Coronary artery (tissue), 2 donors: ENCODE measurements around the gene LRRC4C.
"Not testable (repeated sequence)": the region's sequence is repeated elsewhere in the genome, so short reads cannot be mapped to it uniquely, and the experiment has no call there.

Experiments
- DNase-seq: peaks from one replicate; pipeline ENCODE4 v3.0.0-alpha.2; 2017; ENCODE audit warnings: low spot score
- H3K27ac ChIP-seq, 2 donors: fragments of 200-600 bp; sonication (generic); one replicate each; pipeline ENCODE4 v1.5.1; 2016 to 2019
- H3K4me3 ChIP-seq: fragments of 200-600 bp; sonication (generic); 2 replicates; pipeline ENCODE4 v1.5.1; 2016; ENCODE audit warnings: mild to moderate bottlenecking, moderate library complexity
- CTCF ChIP-seq: fragments of 200-600 bp; sonication (generic); IDR thresholded peaks from one replicate; pipeline ENCODE4 v1.5.1; 2019; ENCODE audit warnings: antibody characterized with exemption

The LRRC4C gene

DNA sequence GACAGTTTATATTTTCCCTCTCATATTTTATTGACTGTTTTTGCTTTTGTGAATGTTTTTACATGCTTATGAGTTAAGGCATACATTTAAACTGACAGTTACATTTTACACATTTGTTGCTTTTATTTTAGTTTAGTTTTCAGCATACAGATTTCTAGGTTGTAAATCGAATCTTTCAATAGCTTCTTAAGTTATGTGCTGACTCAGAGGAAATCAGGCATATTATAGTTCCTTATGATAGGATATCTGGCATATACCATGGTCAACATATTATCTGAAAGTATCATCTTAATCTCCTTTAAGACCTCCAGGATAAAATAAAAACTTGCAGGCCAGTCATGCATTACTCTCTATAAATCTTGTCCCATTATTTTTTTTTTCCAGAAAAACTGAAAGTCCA is 916.6 kb downstream of the LRRC4C start:
- Histone ChIP-seq H3K4me3 (no peak overlapping the region), H3K27ac (no peak overlapping the region)
- DNase-seq = no peak
- no peak for TF ChIP-seq CTCF

- H3K27ac ChIP-seq = no peak overlapping the region
- no peak for DNase-seq
- no peak overlapping the region for H3K4me3 ChIP-seq
- TF ChIP-seq CTCF = no peak
Measured at GRCh38 chr11:40537734-40538133, 921.7 kb downstream of the LRRC4C start.

DNA sequence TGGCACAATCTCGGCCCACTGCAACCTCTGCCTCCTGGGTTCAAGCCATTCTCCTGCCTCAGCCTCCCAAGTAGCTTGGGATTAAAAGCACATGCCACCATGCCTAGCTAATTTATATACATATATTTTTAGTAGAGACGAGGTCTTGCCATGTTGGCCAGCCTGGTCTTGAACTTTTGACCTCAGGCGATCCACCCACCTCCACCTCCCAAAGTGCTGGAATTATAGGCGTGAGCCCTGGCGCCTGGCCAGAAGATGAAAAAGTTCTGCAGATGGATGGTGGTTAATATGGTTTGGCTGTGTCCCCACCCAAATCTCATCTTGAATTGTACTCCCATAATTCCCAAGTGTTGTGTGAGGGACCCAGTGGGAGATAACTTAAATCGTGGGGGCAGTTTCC is 937.4 kb downstream of the LRRC4C start:
- not testable (repeated sequence) for DNase-seq, H3K27ac ChIP-seq, H3K4me3 ChIP-seq

DNA sequence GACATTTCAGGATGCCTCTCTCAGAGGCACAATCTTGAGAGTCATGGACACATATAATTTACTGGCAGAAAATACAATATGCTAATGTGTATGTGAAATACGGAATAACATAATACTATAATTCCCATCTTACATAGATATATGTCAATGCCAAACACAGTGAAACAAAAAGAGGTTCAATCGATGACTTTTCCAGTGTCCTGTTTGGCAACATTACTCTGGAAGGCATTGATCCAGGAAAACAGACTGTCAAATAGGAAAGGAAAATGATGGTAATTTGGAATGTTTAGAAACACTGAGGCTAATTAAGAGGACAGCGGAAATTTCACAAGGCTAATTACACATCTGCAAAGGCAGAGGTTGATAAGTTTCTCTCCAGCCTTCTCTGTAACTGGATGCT is 942.3 kb downstream of the LRRC4C start:
- no peak overlapping the region for H3K4me3 ChIP-seq
- no peak for DNase-seq
- H3K27ac ChIP-seq = no peak overlapping the region
- no peak for TF ChIP-seq CTCF

GRCh38 chr11:40514124-40514523 is 945.3 kb downstream of the LRRC4C start:
- no peak for TF ChIP-seq CTCF
- Histone ChIP-seq H3K27ac (no peak overlapping the region), H3K4me3 (no peak overlapping the region)
- no peak for DNase-seq

DNA sequence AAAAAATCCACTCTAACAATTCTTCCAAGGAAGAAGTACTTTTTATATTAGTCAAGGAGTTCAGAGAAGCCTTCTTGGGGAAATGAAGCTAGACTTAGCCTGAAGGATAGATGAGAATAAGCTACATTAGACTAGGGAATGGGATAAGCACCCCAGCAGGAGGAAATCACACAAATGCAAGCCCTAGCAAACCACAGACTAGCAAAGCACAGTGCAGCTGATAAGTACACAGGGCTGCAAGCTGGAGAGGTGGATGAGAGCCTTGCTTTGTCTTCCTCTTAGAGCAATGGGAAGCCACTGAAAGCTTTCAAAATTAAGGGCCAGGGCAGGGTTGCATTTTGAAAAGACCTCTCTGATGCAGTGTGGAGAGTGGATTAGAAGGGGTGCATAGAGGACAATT is 946.2 kb downstream of the LRRC4C start:
- H3K4me3 ChIP-seq = no peak overlapping the region
- no peak for DNase-seq

DNA sequence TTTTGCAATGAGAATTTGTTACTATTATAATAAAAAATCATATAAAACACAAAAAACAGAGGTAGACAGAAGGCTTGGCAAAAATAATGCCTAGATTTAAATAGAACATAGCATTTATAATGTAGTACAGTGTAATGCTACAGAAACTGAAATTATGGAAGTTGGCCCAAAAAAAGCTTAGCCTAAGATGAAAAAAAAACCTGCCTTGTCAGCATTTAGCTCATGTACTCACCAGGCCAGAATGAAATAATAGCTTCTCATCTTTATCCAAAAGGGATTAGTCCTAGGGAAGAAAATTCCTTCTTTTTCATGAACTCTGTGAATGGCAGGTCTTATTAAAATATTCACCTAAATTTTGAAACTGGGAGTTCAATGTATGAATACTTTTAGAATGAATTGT is 951.1 kb downstream of the LRRC4C start:
- no peak for TF ChIP-seq CTCF
- no peak overlapping the region for H3K27ac ChIP-seq
- no peak for DNase-seq
- no peak overlapping the region for H3K4me3 ChIP-seq

More for the DNA sequence above, 946.2 kb downstream of the LRRC4C start:
- no peak for TF ChIP-seq CTCF
- H3K27ac ChIP-seq = no peak overlapping the region

DNA sequence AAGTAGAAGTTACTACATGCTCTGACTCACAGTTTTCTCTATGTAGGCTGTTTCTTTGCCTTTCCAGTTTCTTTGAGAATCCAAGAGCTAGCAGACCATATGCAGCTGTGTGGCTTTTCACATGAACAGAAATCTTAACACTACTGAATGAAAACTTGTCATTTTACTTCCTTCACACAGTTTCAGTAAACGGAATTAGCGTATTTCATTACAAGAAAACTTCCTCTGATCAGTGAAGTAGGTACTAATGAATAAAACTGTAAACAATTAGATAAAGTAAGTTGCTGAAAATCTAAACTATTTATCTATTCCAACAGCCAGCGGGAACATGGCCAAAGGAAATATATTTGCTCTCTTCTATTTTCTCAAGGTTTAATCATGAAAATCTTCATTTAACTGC is 953.2 kb downstream of the LRRC4C start:
- no peak for DNase-seq

More for the DNA sequence above, 953.2 kb downstream of the LRRC4C start:
- H3K4me3 ChIP-seq = no peak overlapping the region
- no peak overlapping the region for H3K27ac ChIP-seq
- TF ChIP-seq CTCF = no peak
